Hepatocyte (in vitro differentiated cells): ENCODE data around the gene GUCY2F.

Experiments
- EZH2 ChIP-seq: fragments of 200-600 bp; sonication (generic); IDR thresholded peaks from 2 replicates; pipeline ENCODE4 v1.6.1; 2016; ENCODE audit warnings: antibody characterized with exemption, mild to moderate bottlenecking, borderline replicate concordance
- EZH2phosphoT487 ChIP-seq: fragments of 200-600 bp; sonication (generic); IDR thresholded peaks from one replicate; pipeline ENCODE4 v1.6.1; 2018; ENCODE audit warnings: antibody characterized with exemption, mild to moderate bottlenecking, low read depth, moderate library complexity; ENCODE audit not compliant: unreplicated experiment, severe bottlenecking
- TF ChIP-seq, protein P1 (sequence below): fragments of 200-600 bp; sonication (generic); IDR thresholded peaks from 2 replicates; pipeline ENCODE4 v1.5.1; 2016; ENCODE audit warnings: antibody characterized with exemption, mild to moderate bottlenecking; ENCODE audit not compliant: poor library complexity

DNA sequence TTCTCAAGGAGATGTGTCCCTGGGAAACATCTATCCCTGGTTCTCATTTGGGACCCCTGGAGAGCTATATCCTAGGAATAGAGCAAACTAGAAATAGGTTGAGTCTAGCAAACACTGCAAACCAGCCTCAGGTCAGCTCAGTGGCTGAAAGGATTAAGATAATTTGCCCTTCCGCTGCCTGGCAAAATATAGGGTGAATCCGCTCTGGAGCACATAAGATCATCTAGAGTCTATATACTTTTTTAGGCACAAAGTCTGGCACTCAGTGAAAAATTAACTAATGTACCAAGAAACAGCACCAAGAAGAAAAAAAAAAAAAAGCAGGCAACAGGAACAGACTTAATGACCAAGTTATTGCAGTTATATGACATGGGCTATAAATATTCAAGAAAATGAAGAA is 7.3 kb upstream of the GUCY2F start:
- TF ChIP-seq, protein P1, sequence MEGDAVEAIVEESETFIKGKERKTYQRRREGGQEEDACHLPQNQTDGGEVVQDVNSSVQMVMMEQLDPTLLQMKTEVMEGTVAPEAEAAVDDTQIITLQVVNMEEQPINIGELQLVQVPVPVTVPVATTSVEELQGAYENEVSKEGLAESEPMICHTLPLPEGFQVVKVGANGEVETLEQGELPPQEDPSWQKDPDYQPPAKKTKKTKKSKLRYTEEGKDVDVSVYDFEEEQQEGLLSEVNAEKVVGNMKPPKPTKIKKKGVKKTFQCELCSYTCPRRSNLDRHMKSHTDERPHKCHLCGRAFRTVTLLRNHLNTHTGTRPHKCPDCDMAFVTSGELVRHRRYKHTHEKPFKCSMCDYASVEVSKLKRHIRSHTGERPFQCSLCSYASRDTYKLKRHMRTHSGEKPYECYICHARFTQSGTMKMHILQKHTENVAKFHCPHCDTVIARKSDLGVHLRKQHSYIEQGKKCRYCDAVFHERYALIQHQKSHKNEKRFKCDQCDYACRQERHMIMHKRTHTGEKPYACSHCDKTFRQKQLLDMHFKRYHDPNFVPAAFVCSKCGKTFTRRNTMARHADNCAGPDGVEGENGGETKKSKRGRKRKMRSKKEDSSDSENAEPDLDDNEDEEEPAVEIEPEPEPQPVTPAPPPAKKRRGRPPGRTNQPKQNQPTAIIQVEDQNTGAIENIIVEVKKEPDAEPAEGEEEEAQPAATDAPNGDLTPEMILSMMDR, result no peak
- no peak for TF ChIP-seq EZH2phosphoT487
- no peak for TF ChIP-seq EZH2
